HG02981 (cell line): ENCODE results near the gene SETBP1.

Source experiments
- ATAC-seq: cut with Tn5 transposase; IDR thresholded peaks from one replicate; pipeline ENCODE4 v1.9.1; 2021; ENCODE audit warnings: mild to moderate bottlenecking, moderate library complexity; ENCODE audit not compliant: unreplicated experiment

Gene SETBP1

DNA sequence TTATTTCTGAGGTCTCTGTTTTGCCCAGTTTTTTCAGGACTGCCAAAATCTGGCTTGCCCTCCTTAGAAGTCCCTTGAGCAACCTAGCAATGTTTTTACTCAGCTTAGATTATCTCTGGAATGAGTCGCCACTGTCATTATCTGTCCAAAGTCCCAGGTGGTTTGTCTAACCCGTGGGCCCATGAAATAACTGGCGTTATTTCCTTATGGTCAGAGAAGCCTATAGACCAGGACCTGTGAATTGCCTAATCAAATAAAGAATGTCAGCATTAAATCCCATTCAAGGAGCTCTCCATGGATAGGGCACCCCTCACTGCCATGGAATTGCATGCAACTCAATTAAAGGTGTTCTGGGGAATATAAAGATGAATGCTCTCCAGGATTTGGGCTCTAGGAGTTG is 373.9 kb downstream of the SETBP1 start:
- ATAC-seq = no peak

GRCh38 chr18:45055811-45056210 is 375.1 kb downstream of the SETBP1 start:
- no peak for ATAC-seq

GRCh38 chr18:45056926-45057325 is 376.2 kb downstream of the SETBP1 start:
- ATAC-seq = no peak

GRCh38 chr18:45057955-45058600 is 377.4 kb downstream of the SETBP1 start:
- no peak for ATAC-seq

DNA sequence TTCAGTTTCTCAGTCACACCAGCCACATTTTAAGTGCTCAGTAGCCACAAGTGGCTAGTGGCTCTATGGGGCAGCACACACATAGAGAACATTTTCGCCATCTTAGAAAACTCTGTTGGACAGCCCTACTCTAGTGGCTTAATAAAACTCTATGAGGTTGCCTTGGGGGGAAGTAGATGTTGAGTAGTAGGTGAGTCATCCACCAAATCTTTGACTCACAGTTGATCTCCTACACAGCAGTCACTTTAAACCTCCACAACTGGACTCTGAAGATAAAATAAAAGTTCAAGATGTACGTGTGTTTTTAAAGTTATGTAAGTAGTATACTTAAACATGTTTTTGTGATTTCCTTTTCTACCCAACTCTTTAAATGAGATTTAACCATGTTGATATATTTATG is 379.0 kb downstream of the SETBP1 start:
- ATAC-seq = no peak

DNA sequence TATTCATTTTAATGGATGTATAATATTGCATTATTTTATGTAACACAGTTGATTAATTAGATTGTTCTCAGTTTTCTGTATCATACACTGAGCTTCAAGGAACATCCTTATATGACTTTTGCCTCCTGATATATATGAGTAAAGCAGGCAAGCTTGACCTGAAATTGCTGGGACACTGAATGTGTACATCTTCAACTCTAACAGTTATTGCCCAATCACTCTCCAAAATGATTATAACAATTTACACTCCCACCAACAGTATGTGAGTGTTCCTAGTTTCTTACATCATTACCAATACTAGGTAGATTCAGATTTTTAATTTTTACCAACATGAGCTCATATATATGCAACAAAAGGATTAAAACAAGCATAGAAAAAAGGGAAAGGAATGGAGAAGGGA is 379.4 kb downstream of the SETBP1 start:
- ATAC-seq = no peak

GRCh38 chr18:45061359-45061758 is 380.7 kb downstream of the SETBP1 start:
- ATAC-seq = no peak

- no peak for ATAC-seq
Measured at GRCh38 chr18:45063246-45064038, 382.8 kb downstream of the SETBP1 start.

DNA sequence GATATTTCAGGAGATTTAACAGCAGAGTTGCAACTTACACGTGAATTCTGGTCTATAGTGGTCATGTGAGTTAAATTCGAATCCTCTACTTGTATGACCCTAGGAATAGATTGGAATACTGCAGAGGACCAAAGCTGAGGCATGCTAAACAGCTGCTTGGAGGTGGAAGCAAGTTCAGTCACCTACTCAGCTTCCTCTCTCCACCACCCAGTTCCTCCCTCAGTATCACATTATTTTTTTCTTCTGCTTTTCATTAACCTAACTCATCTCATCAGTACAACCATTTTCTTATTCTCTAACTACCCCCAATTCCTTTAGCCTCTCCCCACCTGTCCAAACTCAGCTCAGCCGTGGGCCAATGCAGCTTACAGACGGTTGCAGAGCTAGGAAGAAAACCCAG is 385.5 kb downstream of the SETBP1 start:
- ATAC-seq = no peak

DNA sequence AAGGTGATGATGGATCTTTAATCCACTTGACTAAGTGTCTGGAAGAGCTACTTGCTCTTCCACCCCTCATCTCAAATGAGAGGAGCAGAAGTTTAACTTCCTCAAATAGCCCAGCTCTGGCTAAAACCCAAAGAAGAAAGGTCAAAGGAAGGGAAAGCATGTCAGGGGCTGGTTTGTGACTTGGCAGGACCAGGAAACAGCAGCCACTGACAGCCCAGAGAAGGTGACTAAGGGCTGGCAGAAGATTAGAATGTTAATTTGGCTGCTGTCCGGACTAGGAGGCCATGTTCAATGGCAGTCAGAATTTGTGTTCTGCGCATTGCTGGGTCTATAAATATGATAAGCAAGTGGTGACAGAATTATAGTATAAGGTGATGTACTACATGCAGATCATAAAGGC is 386.2 kb downstream of the SETBP1 start:
- ATAC-seq = no peak

DNA sequence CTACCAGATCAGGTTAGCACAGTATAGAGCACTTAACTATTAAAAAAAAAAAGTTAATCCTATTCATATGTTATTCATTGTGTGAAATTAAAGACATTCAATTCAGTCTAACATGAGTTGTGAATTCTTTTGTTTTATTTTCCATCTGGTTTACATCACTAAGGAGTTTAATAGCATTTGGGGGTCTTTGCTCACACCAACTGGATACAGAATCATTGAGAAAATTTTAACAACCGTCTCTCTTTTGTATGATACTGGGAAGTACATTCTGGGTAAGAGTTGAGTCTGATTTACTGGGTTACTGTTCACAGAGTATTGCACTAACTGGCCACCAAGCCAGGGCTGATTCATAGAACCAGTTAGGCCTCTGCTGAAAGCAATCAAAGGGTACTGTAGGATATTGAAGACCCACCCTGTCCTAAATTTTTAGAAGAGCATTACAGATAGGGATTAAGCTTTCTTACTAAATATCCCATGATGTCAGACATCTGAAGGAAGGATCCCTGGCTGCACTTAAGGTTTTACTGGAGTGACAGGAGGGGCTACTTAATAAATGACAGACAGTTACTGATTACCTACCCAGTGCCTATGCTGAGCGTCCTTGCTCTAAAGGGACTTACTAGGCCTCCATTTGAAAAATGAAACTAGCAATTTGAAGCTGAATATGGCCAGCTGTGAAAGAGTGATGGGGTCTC is 387.9 kb downstream of the SETBP1 start:
- no peak for ATAC-seq

DNA sequence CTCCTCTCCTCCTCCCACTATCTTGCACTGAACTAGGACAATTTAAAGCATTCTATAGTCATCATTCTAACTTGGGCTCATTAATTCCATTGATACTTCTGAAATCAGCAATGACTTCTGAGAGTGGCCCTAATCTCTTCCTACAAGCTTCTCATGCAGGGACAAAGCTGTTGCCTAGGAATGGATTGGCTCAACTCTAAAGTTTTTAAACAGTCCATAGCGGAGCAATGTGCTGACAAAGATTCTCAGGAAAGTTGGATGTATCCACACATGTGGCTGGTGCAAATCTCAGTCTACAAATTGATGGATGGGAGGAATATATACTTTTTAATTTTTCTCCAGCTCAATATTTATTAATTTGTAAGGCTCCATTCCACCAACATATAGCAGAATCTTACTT is 388.9 kb downstream of the SETBP1 start:
- no peak for ATAC-seq

GRCh38 chr18:45071956-45072355 is 391.3 kb downstream of the SETBP1 start:
- ATAC-seq = no peak

DNA sequence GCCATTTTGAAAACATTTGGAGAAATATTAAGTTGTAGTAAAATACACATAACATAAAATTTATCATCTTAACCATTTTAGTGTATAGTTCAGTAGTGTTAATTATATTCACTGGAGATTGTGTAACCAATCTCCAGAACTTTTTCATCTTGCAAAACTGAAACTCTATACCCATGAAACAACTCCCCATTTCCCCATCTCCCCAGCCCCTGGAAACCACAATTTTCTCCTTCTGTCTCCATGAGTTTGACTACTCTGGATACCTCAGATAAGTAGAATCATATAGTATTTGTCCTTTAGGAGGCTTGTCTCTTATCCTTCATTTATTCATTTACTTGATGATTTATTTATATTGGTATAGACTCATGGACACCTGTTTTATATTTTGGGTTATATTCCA is 392.9 kb downstream of the SETBP1 start:
- ATAC-seq = no peak

- ATAC-seq = no peak
Measured at GRCh38 chr18:45081566-45082181, 401.0 kb downstream of the SETBP1 start.

DNA sequence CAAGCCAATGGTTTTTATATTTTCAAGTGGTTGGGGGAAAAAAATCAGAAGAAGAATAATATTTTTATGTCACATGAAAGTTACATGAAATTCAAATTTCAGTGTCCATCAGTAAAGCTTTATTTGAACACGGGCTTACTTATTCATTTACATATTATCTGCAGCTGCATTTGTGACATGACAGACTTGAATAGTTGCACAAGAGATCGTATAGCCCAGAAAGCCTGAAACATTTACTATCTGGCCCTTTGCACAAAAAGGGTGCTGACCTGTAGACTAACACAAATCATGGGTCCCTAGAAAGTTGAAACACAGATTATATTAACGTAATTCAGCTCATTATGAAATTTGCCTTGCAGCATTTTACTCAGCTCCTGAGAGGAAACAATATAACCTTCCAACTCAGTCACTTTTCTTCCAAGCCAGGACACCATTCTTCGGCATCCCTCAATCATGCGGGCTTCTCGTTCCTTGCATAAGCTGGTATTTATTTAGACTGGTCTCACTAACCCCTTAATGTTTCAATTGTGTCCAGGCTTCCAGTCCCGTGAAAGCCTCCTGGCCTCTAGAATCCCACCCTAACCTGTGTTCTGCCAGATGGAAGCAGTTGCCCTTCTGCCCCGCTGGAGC is 402.7 kb downstream of the SETBP1 start:
- ATAC-seq = no peak

GRCh38 chr18:45084206-45084605 is 403.5 kb downstream of the SETBP1 start:
- no peak for ATAC-seq

DNA sequence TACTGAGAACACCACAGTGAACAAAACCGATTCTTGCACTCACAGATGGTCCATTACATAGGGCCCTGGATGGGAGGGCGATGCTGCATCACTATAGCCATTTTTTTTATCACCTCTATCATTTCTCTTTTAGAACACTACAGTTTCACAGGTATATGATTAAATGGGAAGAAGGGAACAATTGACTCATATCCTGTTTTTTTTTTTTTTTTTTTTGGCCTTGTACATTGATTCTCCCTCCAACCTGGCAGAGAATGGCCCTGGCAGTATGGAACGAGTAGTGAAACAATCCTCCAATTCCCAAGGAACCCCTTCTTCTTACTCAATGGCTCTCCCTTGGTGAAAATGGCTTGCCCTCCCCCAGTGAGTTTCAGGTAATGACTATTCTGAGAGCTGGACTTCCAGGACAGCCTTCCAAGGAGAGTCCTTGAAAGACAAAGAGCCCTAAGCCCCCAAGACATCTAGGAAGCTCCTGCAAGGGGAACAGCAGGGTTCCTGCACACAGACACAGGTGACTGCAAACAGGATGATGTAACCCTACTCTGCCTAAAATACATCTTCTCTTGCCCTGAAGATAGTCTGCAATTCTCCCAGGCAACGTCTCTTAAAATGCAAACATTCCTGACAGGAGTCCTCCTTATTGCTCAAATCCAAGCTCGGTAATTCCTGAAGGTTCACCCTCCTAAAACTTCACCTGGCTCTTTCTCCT is 405.4 kb downstream of the SETBP1 start:
- ATAC-seq = no peak

DNA sequence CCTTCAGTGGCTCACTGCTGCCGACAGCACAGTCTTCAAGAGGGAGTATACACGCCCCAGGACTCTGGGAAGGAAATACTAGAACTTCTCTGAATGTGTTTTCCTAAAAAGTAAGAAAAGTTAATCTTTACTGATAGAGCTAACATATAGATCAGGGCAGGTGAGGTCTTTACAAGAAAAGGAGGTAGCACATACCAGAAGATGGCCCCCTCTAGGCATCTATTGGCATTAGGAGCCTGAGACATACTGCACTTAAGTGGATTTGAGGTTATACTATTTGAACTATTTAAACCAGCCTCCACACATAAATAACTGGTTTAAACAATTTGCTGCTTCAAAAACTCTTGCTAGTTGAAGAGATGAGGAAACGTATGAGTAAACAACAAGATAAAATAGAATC is 406.1 kb downstream of the SETBP1 start:
- no peak for ATAC-seq

DNA sequence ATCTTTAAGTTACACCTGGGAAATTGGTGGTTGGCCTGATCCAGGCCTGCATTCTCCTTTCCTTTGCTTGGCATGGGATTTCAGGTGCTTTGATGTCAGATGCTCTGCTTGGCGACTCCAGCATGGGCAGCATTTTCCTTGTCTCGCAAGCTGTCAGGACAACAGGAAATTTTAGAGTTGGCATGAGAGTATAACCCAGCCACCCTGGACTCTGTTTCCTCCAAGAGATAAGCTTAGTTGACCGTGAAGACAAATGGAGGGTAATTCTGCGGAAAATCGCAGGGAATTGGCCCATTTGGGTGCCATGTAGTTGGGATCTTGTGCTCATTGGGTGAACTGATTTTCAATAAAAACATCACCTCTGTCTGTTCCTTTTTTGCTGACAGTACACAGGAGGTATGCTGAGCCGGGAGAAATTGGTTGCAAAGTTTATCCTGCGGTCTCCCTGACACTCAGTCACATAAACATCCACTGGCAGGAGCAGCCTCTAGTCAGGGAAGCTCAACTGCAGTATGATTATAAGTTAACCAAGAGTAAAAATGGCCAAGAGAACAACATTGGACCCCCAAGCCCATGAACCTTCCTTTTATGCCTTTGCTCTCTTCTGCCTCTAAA is 409.9 kb downstream of the SETBP1 start:
- no peak for ATAC-seq
